Tibial nerve (tissue), 4 donors: Measurements from ENCODE around the gene ARHGAP15. TPM values are rescaled to one million over a fixed set of nuclear protein-coding genes. Genes with fewer than 3 reads are reported as not detected.
A peak's percentile ranks its signal among the peaks of the same experiment; 100 is the strongest.

Source experiments
- DNase-seq, 2 donors: peaks; one replicate each; pipeline ENCODE4 v3.0.0-alpha.2; 2019; ENCODE audit warnings: low spot score in 2 of 2
- H3K27ac ChIP-seq, 4 donors: fragments of 200-600 bp; sonication (generic) in 3 of 4; one replicate each; pipeline ENCODE4 v1.5.1; 2017 to 2019; ENCODE audit warnings: mild to moderate bottlenecking in 1 of 4
- H3K27me3 ChIP-seq, 2 donors: fragments of 200-600 bp; sonication (generic) in 1 of 2; one replicate each; pipeline versions ENCODE4 v1.5.1 to v1.6.0; 2017 to 2019
- H3K36me3 ChIP-seq, 3 donors: fragments of 200-600 bp; sonication (generic); one replicate each; pipeline ENCODE4 v1.5.1; 2018 to 2019
- H3K4me1 ChIP-seq, 4 donors: fragments of 200-600 bp; sonication (generic) in 3 of 4; one replicate each; pipeline ENCODE4 v1.5.1; 2017 to 2019
- H3K4me3 ChIP-seq, 4 donors: fragments of 200-600 bp; sonication (generic) in 3 of 4; one replicate each; pipeline ENCODE4 v1.5.1; 2017 to 2019; ENCODE audit warnings: mild to moderate bottlenecking in 1 of 4, moderate library complexity in 1 of 4
- H3K9me3 ChIP-seq, 4 donors: fragments of 200-600 bp; sonication (generic) in 3 of 4; one replicate each; pipeline ENCODE4 v1.5.1; 2017 to 2019
- EP300 ChIP-seq, 2 donors: sonication (generic); formaldehyde crosslinking; IDR thresholded peaks; one replicate each; pipeline ENCODE4 v1.6.1; 2017; ENCODE audit warnings: antibody characterized with exemption in 2 of 2, mild to moderate bottlenecking in 1 of 2
- POLR2A ChIP-seq, 2 donors: fragments of 450-650 bp; IDR thresholded peaks; one replicate each; pipeline ENCODE4 v1.6.1; 2017; ENCODE audit warnings: antibody characterized with exemption in 2 of 2, mild to moderate bottlenecking in 2 of 2, moderate library complexity in 2 of 2
- WGBS, 2 donors: methylation state at CpG; one replicate each; pipeline ENCODE4 v1.1.5; 2018; 5-methylcytosine and 5-hydroxymethylcytosine counted together
- total RNA-seq, 4 donors: library from RNA; depleted of rRNA; stranded (reverse); fragments of >200 nt; gene quantifications; one replicate each; pipeline ENCODE4 v1.1.0, GENCODE V29; 2016
- TF ChIP-seq, protein P1 (sequence below), 5 experiments: fragments of 200-600 bp in 3 of 5; fragments of 450-650 bp in 2 of 5; sonication (generic) in 3 of 5; IDR thresholded peaks; one replicate each; pipeline ENCODE4 v1.5.1; 2016 to 2019; ENCODE audit warnings: antibody characterized with exemption in 5 of 5, mild to moderate bottlenecking in 3 of 5, moderate library complexity in 2 of 5

Gene ARHGAP15
- total RNA-seq, 4 donors from 2014 or later = 22.6 to 47.4 (median 35.9) TPM

DNA sequence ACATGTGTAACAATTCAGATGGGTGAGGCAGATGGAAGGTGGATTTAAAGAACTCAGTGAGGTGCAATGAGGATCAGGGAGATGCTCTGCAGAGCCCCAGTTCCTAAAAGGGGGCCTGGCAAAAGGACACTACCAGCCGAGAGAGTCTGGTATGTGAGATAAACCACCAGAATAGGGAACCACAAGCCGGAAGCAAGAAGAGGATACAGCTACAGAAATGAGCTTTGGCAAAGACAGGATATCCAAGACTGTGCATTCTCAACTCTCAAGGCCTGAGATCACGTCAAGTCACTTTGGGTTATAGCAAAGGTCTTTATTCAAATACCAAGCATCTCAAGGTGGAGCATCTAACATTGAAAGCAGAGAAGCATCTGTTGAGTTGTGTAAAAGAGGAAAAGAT, 293.5 kb downstream of the ARHGAP15 start:
- no peak overlapping the region for H3K4me3 ChIP-seq
- no peaks in the 10 kb centered on the region for H3K27me3 ChIP-seq
- TF ChIP-seq EP300 (IDR thresholded peaks at IDR 0.05) (no peak), POLR2A (IDR thresholded peaks at IDR 0.05) (no peak)
- TF ChIP-seq, protein P1, sequence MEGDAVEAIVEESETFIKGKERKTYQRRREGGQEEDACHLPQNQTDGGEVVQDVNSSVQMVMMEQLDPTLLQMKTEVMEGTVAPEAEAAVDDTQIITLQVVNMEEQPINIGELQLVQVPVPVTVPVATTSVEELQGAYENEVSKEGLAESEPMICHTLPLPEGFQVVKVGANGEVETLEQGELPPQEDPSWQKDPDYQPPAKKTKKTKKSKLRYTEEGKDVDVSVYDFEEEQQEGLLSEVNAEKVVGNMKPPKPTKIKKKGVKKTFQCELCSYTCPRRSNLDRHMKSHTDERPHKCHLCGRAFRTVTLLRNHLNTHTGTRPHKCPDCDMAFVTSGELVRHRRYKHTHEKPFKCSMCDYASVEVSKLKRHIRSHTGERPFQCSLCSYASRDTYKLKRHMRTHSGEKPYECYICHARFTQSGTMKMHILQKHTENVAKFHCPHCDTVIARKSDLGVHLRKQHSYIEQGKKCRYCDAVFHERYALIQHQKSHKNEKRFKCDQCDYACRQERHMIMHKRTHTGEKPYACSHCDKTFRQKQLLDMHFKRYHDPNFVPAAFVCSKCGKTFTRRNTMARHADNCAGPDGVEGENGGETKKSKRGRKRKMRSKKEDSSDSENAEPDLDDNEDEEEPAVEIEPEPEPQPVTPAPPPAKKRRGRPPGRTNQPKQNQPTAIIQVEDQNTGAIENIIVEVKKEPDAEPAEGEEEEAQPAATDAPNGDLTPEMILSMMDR (IDR thresholded peaks at IDR 0.05) = no peak
- H3K4me1 ChIP-seq = no peaks in the 10 kb centered on the region
- no peak overlapping the region for H3K27ac ChIP-seq
- 89 to 92% methylated on average over 3 of the region's 3 CpGs for WGBS, 2 donors
- H3K9me3 ChIP-seq = no peaks in the 10 kb centered on the region
- no peak for DNase-seq
- no peaks in the 10 kb centered on the region for H3K36me3 ChIP-seq

GRCh38 chr2:143425896-143426295, 296.7 kb downstream of the ARHGAP15 start:
- WGBS, 2 donors = 80 to 86% methylated on average over 1 of the region's 1 CpG
- no peaks in the 10 kb centered on the region for H3K27me3 ChIP-seq
- peaks cover 0 to 16% (median 0%) of the 10 kb centered on the region in 4 donors for H3K4me1 ChIP-seq
- TF ChIP-seq POLR2A (IDR thresholded peaks at IDR 0.05) = no peak
- TF ChIP-seq, protein P1 (IDR thresholded peaks at IDR 0.05) = no peak
- TF ChIP-seq EP300 (IDR thresholded peaks at IDR 0.05) = no peak
- H3K36me3 ChIP-seq = no peaks in the 10 kb centered on the region
- H3K27ac ChIP-seq = no peak overlapping the region
- H3K9me3 ChIP-seq = no peaks in the 10 kb centered on the region
- DNase-seq = no peak
- no peak overlapping the region for H3K4me3 ChIP-seq

- no peaks in the 10 kb centered on the region for H3K27me3 ChIP-seq
- peaks cover 0 to 16% (median 0%) of the 10 kb centered on the region in 4 donors for H3K4me1 ChIP-seq
- no peak for DNase-seq
- TF ChIP-seq EP300 (IDR thresholded peaks at IDR 0.05) (no peak), POLR2A (IDR thresholded peaks at IDR 0.05) (no peak)
- TF ChIP-seq, protein P1 (IDR thresholded peaks at IDR 0.05) = no peak
- H3K9me3 ChIP-seq = no peaks in the 10 kb centered on the region
- no peak overlapping the region for H3K27ac ChIP-seq
- no peaks in the 10 kb centered on the region for H3K36me3 ChIP-seq
- no peak overlapping the region for H3K4me3 ChIP-seq
- WGBS, 2 donors = 95% methylated on average over 4 of the region's 4 CpGs
Measured at GRCh38 chr2:143426296-143426695, 297.1 kb downstream of the ARHGAP15 start.

DNA sequence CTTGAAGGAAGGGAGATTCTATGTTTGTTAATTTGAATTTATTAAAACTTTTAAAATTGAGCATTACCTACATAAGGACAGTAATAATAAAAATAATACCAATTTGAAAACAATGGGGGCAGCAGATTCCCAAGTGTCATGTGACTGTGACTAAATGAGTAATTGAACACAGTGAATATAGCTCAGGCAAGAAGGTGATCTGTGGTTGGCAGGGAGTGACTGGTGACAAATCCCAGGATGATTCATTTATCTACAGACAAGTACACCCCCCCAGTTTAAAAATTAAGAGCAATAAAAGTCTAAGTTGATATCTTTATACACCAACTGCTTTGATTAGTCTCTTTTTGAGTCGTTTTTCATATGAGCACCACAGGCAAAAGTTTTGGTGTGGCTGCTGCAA, 299.5 kb downstream of the ARHGAP15 start:
- Histone ChIP-seq H3K4me1 (peaks cover 0 to 16% (median 0%) of the 10 kb centered on the region in 4 donors), H3K27me3 (no peaks in the 10 kb centered on the region), H3K9me3 (no peaks in the 10 kb centered on the region), H3K36me3 (no peaks in the 10 kb centered on the region), H3K4me3 (no peak overlapping the region), H3K27ac (no peak overlapping the region)
- TF ChIP-seq EP300 (IDR thresholded peaks at IDR 0.05) = no peak
- TF ChIP-seq, protein P1 (IDR thresholded peaks at IDR 0.05) = no peak
- TF ChIP-seq POLR2A (IDR thresholded peaks at IDR 0.05) = no peak
- DNase-seq = no peak
- 83 to 86% methylated on average over 1 of the region's 1 CpG for WGBS, 2 donors

- Histone ChIP-seq H3K27me3 (no peaks in the 10 kb centered on the region), H3K36me3 (no peaks in the 10 kb centered on the region), H3K27ac (peak overlapping the region in 2 of 4 donors; percentile 37 to 75), H3K4me1 (peaks cover 0 to 16% (median 0%) of the 10 kb centered on the region in 4 donors), H3K9me3 (no peaks in the 10 kb centered on the region), H3K4me3 (no peak overlapping the region)
- 68% methylated on average over 1 of the region's 1 CpG for WGBS, 2 donors
- no peak for DNase-seq
- TF ChIP-seq EP300 (IDR thresholded peaks at IDR 0.05) = no peak
- no peak for TF ChIP-seq POLR2A (IDR thresholded peaks at IDR 0.05)
- TF ChIP-seq, protein P1 (IDR thresholded peaks at IDR 0.05) = no peak
Measured at GRCh38 chr2:143429932-143430679, 300.9 kb downstream of the ARHGAP15 start.
